Adrenal gland (tissue), 5 donors: ENCODE measurements around the gene HVCN1.

Source experiments
- POLR2A ChIP-seq, 2 donors: fragments of 450-650 bp; IDR thresholded peaks; one replicate each; pipeline ENCODE4 v1.6.1; 2017; ENCODE audit warnings: antibody characterized with exemption in 2 of 2, mild to moderate bottlenecking in 2 of 2, moderate library complexity in 1 of 2
- TF ChIP-seq, protein P1 (sequence below), 6 experiments: fragments of 450-650 bp in 4 of 6; fragments of 200-600 bp in 2 of 6; sonication (generic) in 1 of 6; IDR thresholded peaks; 1 replicate in 5 of 6; 2 replicates in 1 of 6; pipeline versions ENCODE4 v1.5.1 to v1.8.0; 2016 to 2021; ENCODE audit warnings: antibody characterized with exemption in 6 of 6, mild to moderate bottlenecking in 2 of 6, moderate library complexity in 1 of 6
- donor health status: DM: no; HTN: no; CAD: no.

DNA sequence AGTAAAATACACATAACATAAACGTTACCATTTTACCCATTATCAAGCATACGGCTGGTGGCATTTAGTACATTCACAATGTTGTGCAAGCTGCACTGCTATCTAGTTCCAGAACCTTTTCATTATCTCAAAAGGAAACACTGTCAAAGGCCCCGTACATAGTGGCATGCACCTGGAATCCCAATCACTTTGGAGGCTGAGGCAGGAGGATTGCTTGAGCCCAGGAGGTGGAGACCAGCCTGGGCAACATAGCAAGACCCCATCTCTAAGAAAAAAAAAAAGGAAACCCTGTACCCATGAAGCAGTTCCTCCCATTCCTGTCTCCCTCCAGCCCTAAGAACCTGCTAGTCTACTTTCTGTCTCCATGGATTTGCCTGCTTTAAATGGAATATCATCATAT is 7.4 kb upstream of the HVCN1 start:
- TF ChIP-seq, protein P1, sequence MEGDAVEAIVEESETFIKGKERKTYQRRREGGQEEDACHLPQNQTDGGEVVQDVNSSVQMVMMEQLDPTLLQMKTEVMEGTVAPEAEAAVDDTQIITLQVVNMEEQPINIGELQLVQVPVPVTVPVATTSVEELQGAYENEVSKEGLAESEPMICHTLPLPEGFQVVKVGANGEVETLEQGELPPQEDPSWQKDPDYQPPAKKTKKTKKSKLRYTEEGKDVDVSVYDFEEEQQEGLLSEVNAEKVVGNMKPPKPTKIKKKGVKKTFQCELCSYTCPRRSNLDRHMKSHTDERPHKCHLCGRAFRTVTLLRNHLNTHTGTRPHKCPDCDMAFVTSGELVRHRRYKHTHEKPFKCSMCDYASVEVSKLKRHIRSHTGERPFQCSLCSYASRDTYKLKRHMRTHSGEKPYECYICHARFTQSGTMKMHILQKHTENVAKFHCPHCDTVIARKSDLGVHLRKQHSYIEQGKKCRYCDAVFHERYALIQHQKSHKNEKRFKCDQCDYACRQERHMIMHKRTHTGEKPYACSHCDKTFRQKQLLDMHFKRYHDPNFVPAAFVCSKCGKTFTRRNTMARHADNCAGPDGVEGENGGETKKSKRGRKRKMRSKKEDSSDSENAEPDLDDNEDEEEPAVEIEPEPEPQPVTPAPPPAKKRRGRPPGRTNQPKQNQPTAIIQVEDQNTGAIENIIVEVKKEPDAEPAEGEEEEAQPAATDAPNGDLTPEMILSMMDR (IDR thresholded peaks at IDR 0.05): no peak
- no peak for TF ChIP-seq POLR2A (IDR thresholded peaks at IDR 0.05)
